A673 (cell line): ENCODE data around the gene SYT8.

Experiments
- CTCF ChIP-seq: fragments of 300-800, 200-600 bp; sonication (generic); conservative IDR thresholded peaks from 2 replicates; pipeline ENCODE4 v1.5.1; 2017; ENCODE audit warnings: low read depth, mild to moderate bottlenecking, antibody characterized with exemption, low read length, moderate library complexity, mixed read lengths
- EZH2 ChIP-seq: fragments of 200-600 bp; sonication (generic); IDR thresholded peaks from 2 replicates; pipeline ENCODE4 v1.6.1; 2017; ENCODE audit warnings: borderline replicate concordance, low read depth, mild to moderate bottlenecking, mixed read lengths, antibody characterized with exemption, low read length; ENCODE audit not compliant: poor library complexity, severe bottlenecking

DNA sequence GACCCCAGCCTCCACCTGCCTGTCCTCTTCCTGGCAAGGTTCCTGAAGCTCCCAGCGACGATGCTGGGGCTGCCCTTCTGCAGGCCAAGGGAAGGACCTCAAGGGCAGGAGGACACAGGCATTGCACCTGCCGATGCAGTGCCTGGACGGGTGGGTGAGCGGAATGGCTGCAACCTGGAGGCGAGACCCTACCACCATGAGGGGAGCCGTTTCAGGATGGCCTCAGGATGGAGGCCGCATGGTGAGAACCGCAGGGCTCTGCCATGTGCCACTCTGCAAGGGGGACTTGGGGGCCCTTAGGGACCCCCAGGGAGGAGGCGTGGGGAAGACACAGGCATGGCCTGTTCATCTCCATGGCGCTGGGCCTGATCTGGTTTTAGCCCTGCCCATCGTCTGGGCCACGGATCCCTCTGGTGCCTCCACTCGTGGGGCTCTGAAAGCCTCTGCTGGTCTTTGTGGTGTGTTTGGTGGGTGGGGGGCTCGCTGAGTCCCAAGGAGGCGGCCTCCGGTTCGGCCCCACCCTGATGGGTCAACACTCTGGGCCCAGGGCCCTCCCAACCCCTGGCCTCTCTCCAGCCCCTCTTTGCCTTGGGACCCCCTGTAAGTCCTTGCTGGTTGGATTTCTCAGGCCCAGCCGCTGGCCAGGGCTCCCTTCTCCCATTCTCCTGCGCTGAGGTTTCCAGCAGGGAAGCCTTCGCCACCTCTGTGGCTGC lies 16.8 kb downstream of the SYT8 start:
- TF ChIP-seq CTCF (no peak), EZH2 (no peak)
